GM18951 (cell line): ENCODE results near the gene ZFP69.
A peak's percentile ranks its signal among the peaks of the same experiment; 100 is the strongest.

ENCODE experiments used
- POLR2A ChIP-seq: IDR thresholded peaks from 4 replicates; pipeline ENCODE4 v1.6.1; 2011; ENCODE audit warnings: mild to moderate bottlenecking; ENCODE audit not compliant: insufficient read length, insufficient read depth; ENCODE audit errors: extremely low read depth
- in situ Hi-C: fragments of 300-500 bp; cut with MboI; formaldehyde crosslinking; loops from one replicate; pipeline ENCODE4 v1.12.0; 2022; ENCODE audit warnings: low sequenced_read_pairs, mixed read lengths, inconsistent platforms; ENCODE audit not compliant: unreplicated experiment

The ZFP69 gene

GRCh38 chr1:40476924-40477677 lies at the start of gene ZFP69:
TSS of gene ZFP69 (plus strand) at chr1:40477290. CDS start at chr1:40479362, 2,072 bp downstream.
- in situ Hi-C loops: no loop called here
- TF ChIP-seq POLR2A: peak; percentile 77

GRCh38 chr1:40431385-40431784 lies 45.7 kb upstream of the ZFP69 start:
- in situ Hi-C loops: no loop called here
- TF ChIP-seq POLR2A: no peak

GRCh38 chr1:40432644-40433390 lies 44.3 kb upstream of the ZFP69 start:
- no peak for TF ChIP-seq POLR2A
- in situ Hi-C loops: no loop called here

- in situ Hi-C loops: no loop called here
- TF ChIP-seq POLR2A: no peak
Observed at GRCh38 chr1:40435471-40435870, 41.6 kb upstream of the ZFP69 start.

- in situ Hi-C loops: no loop called here
- no peak for TF ChIP-seq POLR2A
Observed at GRCh38 chr1:40435876-40436275, 41.2 kb upstream of the ZFP69 start.

- no peak for TF ChIP-seq POLR2A
- in situ Hi-C loops: no loop called here
Observed at GRCh38 chr1:40438391-40439015, 38.6 kb upstream of the ZFP69 start.

- in situ Hi-C loops: no loop called here
- TF ChIP-seq POLR2A: no peak
Observed at GRCh38 chr1:40439247-40439646, 37.8 kb upstream of the ZFP69 start.

- in situ Hi-C loops: loop anchor here (10.0 kb wide), 1 partner anchor 55 kb away; the partner anchor contains the start of gene EXO5
Observed at GRCh38 chr1:40449684-40450494, 27.2 kb upstream of the ZFP69 start, which contains the start of gene ZFP69B. TSS of gene ZFP69B (plus strand) at chr1:40450476. CDS start at chr1:40450962, 486 bp downstream.

GRCh38 chr1:40450495-40451237 lies 26.4 kb upstream of the ZFP69 start:
- in situ Hi-C loops: loop anchor here (10.0 kb wide), 1 partner anchor 54 kb away; the partner anchor contains the start of gene EXO5
- no peak for TF ChIP-seq POLR2A

More at GRCh38 chr1:40449684-40450494, 27.2 kb upstream of the ZFP69 start, which contains the start of gene ZFP69B:
- TF ChIP-seq POLR2A: peak; percentile 75

- TF ChIP-seq POLR2A: no peak
- in situ Hi-C loops: loop anchor here (10.0 kb wide), 1 partner anchor 54 kb away; the partner anchor contains the start of gene EXO5
Observed at GRCh38 chr1:40451238-40451585, 25.9 kb upstream of the ZFP69 start.

- TF ChIP-seq POLR2A: no peak
- in situ Hi-C loops: loop anchor here (10.0 kb wide), 1 partner anchor 50 kb away; the partner anchor contains the start of gene EXO5
Observed at GRCh38 chr1:40454873-40455272, 22.2 kb upstream of the ZFP69 start.
